SKM-1 (cell line): ENCODE data around the gene APOBEC3C.
"Not testable (repeated sequence)": the region's sequence is repeated elsewhere in the genome, so short reads cannot be mapped to it uniquely, and the experiment has no call there.

ENCODE experiments used
- DNase-seq: peaks from one replicate; lab custom pipeline; 2025; ENCODE audit not compliant: unreplicated experiment; lab: John Stamatoyannopoulos, UW

Gene APOBEC3C

GRCh38 chr22:39020021-39020651 is 6.1 kb downstream of the APOBEC3C start:
- not testable (repeated sequence) for DNase-seq

GRCh38 chr22:39021552-39022250 is 7.6 kb downstream of the APOBEC3C start:
- DNase-seq: no peak

GRCh38 chr22:39024519-39025308 is 10.7 kb downstream of the APOBEC3C start:
- DNase-seq: no peak

GRCh38 chr22:39026509-39027150 is 12.6 kb downstream of the APOBEC3C start:
- no peak for DNase-seq

GRCh38 chr22:39027717-39028116 is 13.7 kb downstream of the APOBEC3C start:
- DNase-seq: no peak

- no peak for DNase-seq
Observed at GRCh38 chr22:39028281-39028680, 14.2 kb downstream of the APOBEC3C start.

- no peak for DNase-seq
Observed at GRCh38 chr22:39029227-39029626, 15.2 kb downstream of the APOBEC3C start.

GRCh38 chr22:39030705-39031104 is 16.6 kb downstream of the APOBEC3C start:
- no peak for DNase-seq

GRCh38 chr22:39031434-39032295 is 17.6 kb downstream of the APOBEC3C start:
- not testable (repeated sequence) for DNase-seq

GRCh38 chr22:39037071-39037470 is 23.0 kb downstream of the APOBEC3C start:
- not testable (repeated sequence) for DNase-seq

GRCh38 chr22:39039306-39040126 is 25.5 kb downstream of the APOBEC3C start:
- no peak for DNase-seq

GRCh38 chr22:39040155-39040537 is 26.1 kb downstream of the APOBEC3C start:
- DNase-seq: not testable (repeated sequence)

GRCh38 chr22:39040538-39041296 is 26.7 kb downstream of the APOBEC3C start, which contains the start of gene APOBEC3F:
APOBEC3F (plus strand) TSS chr22:39040864; CDS start chr22:39040961, 97 bp downstream.
- DNase-seq: not testable (repeated sequence)

GRCh38 chr22:39041908-39042307 is 27.9 kb downstream of the APOBEC3C start:
- DNase-seq: no peak

- DNase-seq: not testable (repeated sequence)
Observed at GRCh38 chr22:39043063-39043462, 29.0 kb downstream of the APOBEC3C start.

- not testable (repeated sequence) for DNase-seq
Observed at GRCh38 chr22:39045136-39045535, 31.1 kb downstream of the APOBEC3C start.

- not testable (repeated sequence) for DNase-seq
Observed at GRCh38 chr22:39049486-39049885, 35.4 kb downstream of the APOBEC3C start.

- not testable (repeated sequence) for DNase-seq
Observed at GRCh38 chr22:39051844-39052495, 37.9 kb downstream of the APOBEC3C start.
